ENCODE results near the gene ACADS.

GRCh38 chr12:120767071-120768024 is 41.7 kb downstream of the ACADS start:
- no peak for TF ChIP-seq POLR2A (IDR thresholded peaks at IDR 0.05)
- no peak for TF ChIP-seq CTCF (IDR thresholded peaks at IDR 0.05)
- no peak for TF ChIP-seq POLR2AphosphoS5 (IDR thresholded peaks at IDR 0.05)

Measured in stomach (tissue), 4 donors.